Mesenchymal stem cell (in vitro differentiated cells and primary cell): ENCODE results near the gene FANCE.

Experiments
- DNase-seq: peaks from one replicate; pipeline ENCODE4 v3.0.0-alpha.2; 2013
- H2AFZ ChIP-seq: one replicate; pipeline ENCODE4 v1.6.1; 2013; ENCODE audit warnings: low read depth, mild to moderate bottlenecking, control low read depth, inconsistent platforms, low read length, moderate library complexity
- H2AK5ac ChIP-seq: 2 replicates; pipeline ENCODE4 v1.6.1; 2013; ENCODE audit warnings: low read length, moderate library complexity, mild to moderate bottlenecking, inconsistent platforms; ENCODE audit not compliant: severe bottlenecking
- H2BK120ac ChIP-seq: one replicate; pipeline ENCODE4 v1.6.1; 2013; ENCODE audit warnings: low read depth, mild to moderate bottlenecking, inconsistent platforms, low read length, moderate library complexity
- H2BK12ac ChIP-seq, 2 experiments: one replicate each; pipeline ENCODE4 v1.6.1; 2013; ENCODE audit warnings: inconsistent platforms in 2 of 2, low read length in 2 of 2, mild to moderate bottlenecking in 2 of 2, moderate library complexity in 2 of 2, control low read depth in 1 of 2
- H2BK15ac ChIP-seq: one replicate; pipeline ENCODE4 v1.6.1; 2013; ENCODE audit warnings: mild to moderate bottlenecking, low read depth, inconsistent platforms; ENCODE audit not compliant: poor library complexity, severe bottlenecking
- H2BK5ac ChIP-seq: 2 replicates; pipeline ENCODE4 v1.6.1; 2013; ENCODE audit warnings: low read depth, mild to moderate bottlenecking, low read length, control low read depth, inconsistent platforms; ENCODE audit not compliant: poor library complexity, severe bottlenecking
- H3K14ac ChIP-seq, 2 experiments: one replicate each; pipeline ENCODE4 v1.6.1; 2013; ENCODE audit warnings: inconsistent platforms in 2 of 2, low read length in 2 of 2, control low read depth in 1 of 2, mild to moderate bottlenecking in 1 of 2, moderate library complexity in 1 of 2
- H3K18ac ChIP-seq, 2 experiments: one replicate each; pipeline ENCODE4 v1.6.1; 2013; ENCODE audit warnings: inconsistent platforms in 2 of 2, low read length in 2 of 2, control low read depth in 1 of 2, low read depth in 1 of 2, mild to moderate bottlenecking in 1 of 2
- H3K23ac ChIP-seq, 2 experiments: one replicate each; pipeline ENCODE4 v1.6.1; 2013; ENCODE audit warnings: inconsistent platforms in 2 of 2, low read length in 2 of 2, mild to moderate bottlenecking in 2 of 2, moderate library complexity in 2 of 2, control low read depth in 1 of 2
- H3K27ac ChIP-seq: 2 replicates; pipeline ENCODE4 v1.5.1; 2013; ENCODE audit warnings: mild to moderate bottlenecking, moderate library complexity, low read length, control low read depth, inconsistent platforms; ENCODE audit not compliant: poor library complexity, severe bottlenecking
- H3K27me3 ChIP-seq, 2 experiments: 2 replicates each; pipeline versions ENCODE4 v1.6.1 to v1.7.0; 2013; ENCODE audit warnings: low read length in 2 of 2, mild to moderate bottlenecking in 2 of 2, moderate library complexity in 2 of 2, control low read depth in 1 of 2, inconsistent platforms in 1 of 2; ENCODE audit not compliant: control insufficient read depth in 1 of 2, insufficient read depth in 1 of 2
- H3K36me3 ChIP-seq, 2 experiments: 2 replicates each; pipeline versions ENCODE4 v1.6.1 to v1.7.0; 2013; ENCODE audit warnings: low read length in 2 of 2, control low read depth in 1 of 2, inconsistent platforms in 1 of 2, low read depth in 1 of 2, mild to moderate bottlenecking in 1 of 2; ENCODE audit not compliant: insufficient read depth in 2 of 2, control insufficient read depth in 1 of 2
- H3K4ac ChIP-seq, 2 experiments: one replicate each; pipeline ENCODE4 v1.6.1; 2013; ENCODE audit warnings: inconsistent platforms in 2 of 2, low read length in 2 of 2, mild to moderate bottlenecking in 2 of 2, moderate library complexity in 2 of 2, control low read depth in 1 of 2, low read depth in 1 of 2
- H3K4me1 ChIP-seq: 2 replicates; pipeline ENCODE4 v1.6.1; 2013; ENCODE audit warnings: low read depth, low read length, control low read depth; ENCODE audit not compliant: control insufficient read depth, insufficient read depth
- H3K4me2 ChIP-seq: 2 replicates; pipeline ENCODE4 v1.6.1; 2013; ENCODE audit warnings: low read length, mild to moderate bottlenecking, inconsistent platforms; ENCODE audit not compliant: poor library complexity, severe bottlenecking
- H3K4me3 ChIP-seq, 2 experiments: 2 replicates each; pipeline versions ENCODE4 v1.5.1 to v1.7.0; 2013; ENCODE audit warnings: low read length in 2 of 2, mild to moderate bottlenecking in 2 of 2, control low read depth in 1 of 2, low read depth in 1 of 2; ENCODE audit not compliant: insufficient read depth in 1 of 2
- H3K79me1 ChIP-seq: replicated peaks from 2 replicates; pipeline ENCODE4 v1.6.1; 2013; ENCODE audit warnings: mild to moderate bottlenecking, control low read depth, low read length, inconsistent platforms; ENCODE audit not compliant: poor library complexity, severe bottlenecking
- H3K9ac ChIP-seq: 2 replicates; pipeline ENCODE4 v1.7.0; 2013; ENCODE audit warnings: mild to moderate bottlenecking, low read length, moderate library complexity
- H3K9me3 ChIP-seq: 2 replicates; pipeline ENCODE4 v1.7.0; 2013; ENCODE audit warnings: mild to moderate bottlenecking, low read length; ENCODE audit not compliant: control insufficient read depth
- H4K8ac ChIP-seq: one replicate; pipeline ENCODE4 v1.6.1; 2013; ENCODE audit warnings: inconsistent platforms, mild to moderate bottlenecking, low read length, moderate library complexity
- H4K91ac ChIP-seq: one replicate; pipeline ENCODE4 v1.6.1; 2013; ENCODE audit warnings: mild to moderate bottlenecking, low read length, inconsistent platforms
- WGBS: methylation state at CpG from one replicate; pipeline ENCODE4 v1.1.7; 2013; ENCODE audit warnings: mixed read lengths; 5-methylcytosine and 5-hydroxymethylcytosine counted together

The FANCE gene

DNA sequence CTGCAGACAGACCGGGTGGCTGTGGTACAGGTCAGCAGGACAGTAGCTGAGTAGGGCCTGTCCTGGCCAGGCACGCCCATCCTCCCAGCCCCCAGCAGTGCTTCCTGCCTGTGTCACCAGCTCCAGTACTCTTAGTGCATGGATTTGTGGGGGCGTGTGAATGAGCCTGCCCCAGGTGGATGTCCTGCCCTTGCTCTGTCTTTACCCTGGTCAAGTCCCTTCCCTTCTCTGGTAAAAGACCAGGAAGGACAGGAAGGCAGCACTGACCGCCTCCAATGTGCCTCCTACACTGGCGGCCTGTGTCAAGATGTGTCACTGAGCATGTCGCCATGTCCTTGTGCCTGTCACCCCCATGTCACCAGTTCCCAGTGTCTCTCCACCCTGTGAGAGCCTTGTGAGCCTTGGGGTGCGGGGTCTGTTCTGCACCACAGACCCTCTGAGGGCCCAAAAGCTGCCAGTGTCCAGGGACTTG, 32.8 kb downstream of the FANCE start:
- H4K91ac ChIP-seq: peak overlapping the region; percentile 44
- H3K4ac ChIP-seq: peak overlapping the region; percentile 20 to 26
- H3K4me2 ChIP-seq: no peak overlapping the region
- H2BK120ac ChIP-seq: no peak overlapping the region
- H2BK15ac ChIP-seq: peak overlapping the region; percentile 29
- no peak for DNase-seq
- peak overlapping the region; percentile 83 for H4K8ac ChIP-seq
- peak overlapping the region in 1 of 2 experiments; percentile 92 for H3K14ac ChIP-seq
- peak overlapping the region; percentile 94 for H2AK5ac ChIP-seq
- peak overlapping the region; percentile 56 to 96 for H3K18ac ChIP-seq
- peaks cover 43 to 58% of the 10 kb centered on the region in 2 experiments for H3K36me3 ChIP-seq
- no peaks in the 10 kb centered on the region for H3K9me3 ChIP-seq
- peak overlapping the region; percentile 51 for H2BK5ac ChIP-seq
- H2BK12ac ChIP-seq: peak overlapping the region; percentile 93
- WGBS: 58% methylated on average over 6 of the region's 7 CpGs
- no peak overlapping the region for H3K4me3 ChIP-seq
- no peaks in the 10 kb centered on the region for H3K27me3 ChIP-seq
- H3K4me1 ChIP-seq: peaks cover 58% of the 10 kb centered on the region
- peak overlapping the region; percentile 82 for H3K27ac ChIP-seq
- peaks cover 42% of the 10 kb centered on the region for H3K79me1 ChIP-seq
- H3K9ac ChIP-seq: peak overlapping the region; percentile 63
- no peak overlapping the region for H2AFZ ChIP-seq
- H3K23ac ChIP-seq: no peak overlapping the region

GRCh38 chr6:35485402-35485877, 33.3 kb downstream of the FANCE start:
- H3K79me1 ChIP-seq: peaks cover 40% of the 10 kb centered on the region
- H4K91ac ChIP-seq: peak overlapping the region; percentile 44
- peak overlapping the region in 1 of 2 experiments; percentile 44 for H3K14ac ChIP-seq
- H3K18ac ChIP-seq: peak overlapping the region; percentile 56 to 96
- no peaks in the 10 kb centered on the region for H3K9me3 ChIP-seq
- 23% methylated on average over 11 of the region's 11 CpGs for WGBS
- peak overlapping the region; percentile 98 for H2AK5ac ChIP-seq
- H3K4me1 ChIP-seq: peaks cover 63% of the 10 kb centered on the region
- peak overlapping the region; percentile 83 for H4K8ac ChIP-seq
- H3K4me3 ChIP-seq: peak overlapping the region in 1 of 2 experiments; percentile 13
- H3K4me2 ChIP-seq: no peak overlapping the region
- peak overlapping the region; percentile 26 to 88 for H3K4ac ChIP-seq
- H3K23ac ChIP-seq: peak overlapping the region in 1 of 2 experiments; percentile 81
- peak; percentile 59 for DNase-seq
- H3K36me3 ChIP-seq: peaks cover 39 to 53% of the 10 kb centered on the region in 2 experiments
- no peak overlapping the region for H2BK120ac ChIP-seq
- no peak overlapping the region for H2AFZ ChIP-seq
- H2BK5ac ChIP-seq: peak overlapping the region; percentile 51
- H2BK12ac ChIP-seq: peak overlapping the region; percentile 93
- peak overlapping the region; percentile 91 for H2BK15ac ChIP-seq
- no peaks in the 10 kb centered on the region for H3K27me3 ChIP-seq
- H3K27ac ChIP-seq: peak overlapping the region; percentile 82
- peak overlapping the region; percentile 63 for H3K9ac ChIP-seq

DNA sequence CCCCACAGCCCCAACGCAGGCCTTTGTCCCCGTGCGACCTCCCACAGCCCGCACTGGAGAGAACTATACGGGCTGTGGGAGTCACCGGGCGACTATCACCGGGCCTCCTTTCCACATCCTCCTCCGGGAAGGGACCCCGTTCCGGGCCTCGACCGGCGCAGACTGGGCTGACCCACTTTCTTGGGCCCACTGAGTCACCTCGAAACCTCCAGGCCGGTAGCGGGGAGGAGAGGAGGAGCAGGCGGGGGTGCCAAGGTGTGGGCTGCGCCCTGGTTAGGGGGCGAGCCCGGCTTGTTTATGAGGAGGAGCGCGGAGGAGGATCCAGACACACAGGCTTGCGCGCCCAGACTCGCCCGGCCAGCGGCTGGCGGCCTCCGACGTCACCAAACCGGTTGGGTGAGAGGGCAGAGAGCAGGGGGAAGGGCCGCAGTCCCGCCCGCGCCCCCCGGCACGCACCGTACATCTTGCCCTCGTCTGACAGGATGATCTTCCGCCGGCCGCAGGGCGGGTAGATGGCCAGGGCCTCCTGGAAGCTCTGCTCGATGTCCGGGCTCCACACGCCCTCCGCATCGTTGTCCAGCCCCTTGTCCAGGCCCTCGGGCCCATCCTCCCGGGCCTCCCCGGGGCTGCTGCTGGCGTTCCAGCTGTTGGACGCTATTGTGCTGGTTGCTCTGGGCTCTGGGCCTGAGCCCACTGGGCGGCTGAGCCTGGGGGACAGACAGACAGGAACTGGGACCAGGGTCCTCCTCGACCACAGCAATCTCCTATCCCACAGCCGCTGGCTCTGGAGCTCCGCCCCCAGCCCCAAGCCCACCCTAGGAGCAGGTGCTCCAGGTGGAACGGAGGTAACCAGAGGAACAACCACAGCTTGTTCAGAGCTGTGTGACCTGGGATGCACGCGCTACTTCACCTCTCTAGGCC, 34.1 kb downstream of the FANCE start:
- H3K4ac ChIP-seq: peak overlapping the region; percentile 26 to 88
- H3K4me2 ChIP-seq: no peak overlapping the region
- H3K79me1 ChIP-seq: peaks cover 35% of the 10 kb centered on the region
- peak overlapping the region in 1 of 2 experiments; percentile 73 for H3K14ac ChIP-seq
- H3K9me3 ChIP-seq: no peaks in the 10 kb centered on the region
- H3K9ac ChIP-seq: peak overlapping the region; percentile 63
- H3K27me3 ChIP-seq: no peaks in the 10 kb centered on the region
- peak overlapping the region; percentile 98 for H2AK5ac ChIP-seq
- no peak overlapping the region for H2BK120ac ChIP-seq
- peak overlapping the region; percentile 83 for H4K8ac ChIP-seq
- H2AFZ ChIP-seq: no peak overlapping the region
- WGBS: 53% methylated on average over 60 of the region's 61 CpGs
- peak; percentile 60 for DNase-seq
- H2BK5ac ChIP-seq: peak overlapping the region; percentile 5
- H3K23ac ChIP-seq: peak overlapping the region in 1 of 2 experiments; percentile 20
- H3K36me3 ChIP-seq: peaks cover 32 to 47% of the 10 kb centered on the region in 2 experiments
- H2BK12ac ChIP-seq: peak overlapping the region; percentile 39 to 83
- H3K18ac ChIP-seq: peak overlapping the region; percentile 71 to 81
- H3K4me3 ChIP-seq: peak overlapping the region in 1 of 2 experiments; percentile 13
- H4K91ac ChIP-seq: peak overlapping the region; percentile 40
- H3K4me1 ChIP-seq: peaks cover 71% of the 10 kb centered on the region
- peak overlapping the region; percentile 82 for H3K27ac ChIP-seq
- peak overlapping the region; percentile 61 for H2BK15ac ChIP-seq
